Activated T-helper 2 cell treated with anti-CD3 and anti-CD28 coated beads, Interferon-gamma antibody, Interleukin-2, Interleukin-4, amounts not matched to agents 10 μg/mL and 5 μg/mL and 100 μg/mL, durations not matched to agents 14 hours and 24 hours and 36 hours (primary cell): ENCODE results near the gene COX10. TPM values are rescaled to one million over a fixed set of nuclear protein-coding genes. Genes with fewer than 3 reads are reported as not detected.

Experiments
- DNase-seq: peaks from one replicate; pipeline ENCODE4 v3.0.0; 2021; ENCODE audit warnings: low spot score
- H3K27ac Mint-ChIP-seq: one replicate; pipeline ENCODE4 v1.8.0; 2021; ENCODE audit warnings: mixed read lengths
- H3K27me3 Mint-ChIP-seq: one replicate; pipeline ENCODE4 v1.8.0; 2021; ENCODE audit warnings: low read depth, mixed read lengths
- H3K36me3 Mint-ChIP-seq: one replicate; pipeline ENCODE4 v1.8.0; 2021; ENCODE audit warnings: low read depth, mixed read lengths
- H3K4me1 Mint-ChIP-seq: one replicate; pipeline ENCODE4 v1.8.0; 2021; ENCODE audit warnings: low read depth, mixed read lengths
- H3K4me3 Mint-ChIP-seq: one replicate; pipeline ENCODE4 v1.8.0; 2021; ENCODE audit warnings: low read depth, mild to moderate bottlenecking, moderate library complexity, mixed read lengths
- H3K9me3 Mint-ChIP-seq: one replicate; pipeline ENCODE4 v1.8.0; 2021; ENCODE audit warnings: mixed read lengths
- intact Hi-C: fragments of 100-400 bp; cut with micrococcal nuclease; formaldehyde crosslinking; loops from one replicate; pipeline ENCODE4 v1.15.1; 2023
- total RNA-seq: library from RNA; stranded (reverse); gene quantifications from 2 replicates; pipeline ENCODE4 v1.2.3, GENCODE V29; 2022

Gene COX10
- total RNA-seq, 1 donor from 2014 or later: 24.9 TPM

DNA sequence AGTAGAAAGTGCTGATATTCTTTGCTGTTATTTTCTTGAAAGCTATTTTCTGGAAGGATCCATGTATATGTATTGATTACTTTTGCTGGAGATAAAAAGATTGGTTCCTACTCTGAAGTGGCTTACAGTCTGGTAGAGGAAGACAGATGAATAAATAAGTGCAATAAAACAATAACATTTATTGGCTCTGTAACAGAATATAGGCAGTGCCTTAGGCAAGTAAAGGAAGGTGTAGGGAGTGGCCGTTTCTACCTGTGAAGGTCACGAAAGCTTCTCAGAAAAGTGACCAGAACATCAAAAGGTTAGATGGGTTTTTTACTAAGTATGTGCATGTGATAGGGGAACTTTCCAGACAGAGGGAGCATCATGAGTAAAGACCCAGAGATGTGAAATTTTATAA, 43.1 kb downstream of the COX10 start:
- intact Hi-C loops: no loop called here
- Mint-ChIP-seq H3K4me3 (no peak overlapping the region), H3K4me1 (peaks cover 70% of the 10 kb centered on the region), H3K27ac (no peak overlapping the region), H3K36me3 (peaks cover 68% of the 10 kb centered on the region), H3K27me3 (no peaks in the 10 kb centered on the region), H3K9me3 (peaks cover 9% of the 10 kb centered on the region)
- no peak for DNase-seq

DNA sequence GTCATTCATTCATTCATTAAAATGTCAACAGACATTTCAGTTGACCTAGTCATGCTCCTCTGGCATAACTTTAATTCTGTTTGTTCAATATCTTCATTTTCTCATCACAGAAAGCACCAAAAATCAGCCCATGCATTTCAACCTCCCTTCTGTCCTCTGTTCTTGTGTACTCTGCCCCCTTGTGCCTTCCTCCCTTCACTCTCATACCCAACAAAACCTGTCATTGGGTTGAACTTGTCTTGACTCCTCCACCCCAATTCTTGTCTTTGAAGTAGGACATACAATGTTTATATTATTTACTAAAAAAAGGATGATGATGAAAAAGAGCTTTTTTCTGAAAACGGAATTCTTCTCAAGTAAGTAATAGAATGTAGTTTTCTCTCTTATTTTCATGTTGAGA, 43.8 kb downstream of the COX10 start:
- intact Hi-C loops: no loop called here
- no peak overlapping the region for H3K27ac Mint-ChIP-seq

DNA sequence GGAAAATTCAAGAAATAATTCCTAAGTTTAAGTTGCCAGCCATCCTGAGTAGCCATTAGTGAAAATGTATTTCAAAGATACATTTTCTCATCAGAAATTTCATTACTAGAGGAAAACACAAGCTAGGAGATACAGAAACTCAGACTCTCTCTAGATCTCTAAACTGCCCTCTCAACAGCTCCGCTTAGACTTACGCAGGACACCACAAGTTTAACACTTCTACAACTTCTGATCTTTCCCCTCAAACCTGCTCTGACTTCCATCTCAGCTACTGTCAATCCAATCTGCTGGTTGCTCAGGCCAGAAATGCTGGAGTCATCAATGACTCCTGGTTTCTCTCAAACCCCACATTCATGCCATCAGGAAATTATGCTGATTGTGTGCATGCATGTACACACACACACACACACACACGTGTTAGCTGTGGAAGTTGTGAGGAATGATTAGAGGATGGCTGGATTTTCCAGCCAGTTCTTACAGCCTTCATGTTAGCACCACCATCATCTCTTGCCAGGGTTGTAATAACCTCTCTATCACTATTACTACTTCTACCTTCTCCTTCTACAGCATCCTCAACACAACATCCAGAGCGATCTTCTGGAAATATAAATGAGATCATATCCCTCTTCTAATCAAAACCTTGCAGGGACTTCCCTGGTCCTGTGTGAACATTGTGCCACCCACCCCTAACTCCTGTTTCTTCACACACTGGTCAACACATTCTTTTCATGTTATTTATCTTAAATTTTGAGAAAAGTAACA, 47.1 kb downstream of the COX10 start:
- Mint-ChIP-seq H3K4me1 (peaks cover 77% of the 10 kb centered on the region), H3K27me3 (no peaks in the 10 kb centered on the region), H3K4me3 (no peak overlapping the region), H3K36me3 (peaks cover 57% of the 10 kb centered on the region), H3K9me3 (peaks cover 9% of the 10 kb centered on the region), H3K27ac (peak overlapping the region; percentile 92)
- intact Hi-C loops: no loop called here
- no peak for DNase-seq

More for the DNA sequence above, 43.8 kb downstream of the COX10 start:
- H3K4me1 Mint-ChIP-seq: peaks cover 70% of the 10 kb centered on the region
- no peak for DNase-seq
- peaks cover 61% of the 10 kb centered on the region for H3K36me3 Mint-ChIP-seq
- H3K9me3 Mint-ChIP-seq: peaks cover 9% of the 10 kb centered on the region
- no peaks in the 10 kb centered on the region for H3K27me3 Mint-ChIP-seq
- H3K4me3 Mint-ChIP-seq: no peak overlapping the region

DNA sequence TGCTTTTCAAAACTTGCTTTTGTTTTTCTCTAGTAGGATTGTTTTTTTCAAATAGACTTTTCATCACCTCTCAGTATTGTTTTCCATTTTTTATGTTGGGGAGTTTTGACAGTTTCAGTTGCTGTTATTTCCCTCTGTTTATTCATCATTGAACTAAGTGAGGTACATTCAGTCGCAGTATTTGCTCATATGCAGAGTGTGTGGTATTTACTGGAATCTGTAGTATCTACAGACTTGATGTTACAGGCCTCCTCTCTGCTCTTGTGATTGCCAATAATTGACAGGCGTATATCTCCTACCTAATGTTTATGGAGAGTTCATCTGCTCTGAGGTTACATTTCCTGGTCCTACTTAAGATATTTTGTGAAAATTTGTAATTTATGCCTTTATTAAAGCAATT, 49.6 kb downstream of the COX10 start:
- H3K27me3 Mint-ChIP-seq: no peaks in the 10 kb centered on the region
- intact Hi-C loops: loop anchor here (1.0 to 2.0 kb wide), 7 partner anchors 41 to 218 kb away; partner anchors contain the start of genes COX10 and HS3ST3B1
- peak overlapping the region; percentile 59 for H3K4me3 Mint-ChIP-seq
- peaks cover 14% of the 10 kb centered on the region for H3K9me3 Mint-ChIP-seq
- H3K27ac Mint-ChIP-seq: peak overlapping the region; percentile 92
- no peak for DNase-seq
- H3K4me1 Mint-ChIP-seq: peaks cover 78% of the 10 kb centered on the region
- peaks cover 66% of the 10 kb centered on the region for H3K36me3 Mint-ChIP-seq

- intact Hi-C loops: loop anchor here (1.0 to 2.0 kb wide), 7 partner anchors 41 to 218 kb away; partner anchors contain the start of genes COX10 and HS3ST3B1
- DNase-seq: no peak
Measured at GRCh38 chr17:14119546-14119945, 50.2 kb downstream of the COX10 start.

GRCh38 chr17:14121952-14122351, 52.6 kb downstream of the COX10 start:
- no peak for DNase-seq
- H3K4me1 Mint-ChIP-seq: peaks cover 74% of the 10 kb centered on the region
- peaks cover 41% of the 10 kb centered on the region for H3K36me3 Mint-ChIP-seq
- peak overlapping the region; percentile 27 for H3K4me3 Mint-ChIP-seq
- H3K9me3 Mint-ChIP-seq: peaks cover 5% of the 10 kb centered on the region
- peak overlapping the region; percentile 54 for H3K27ac Mint-ChIP-seq
- no peaks in the 10 kb centered on the region for H3K27me3 Mint-ChIP-seq
- intact Hi-C loops: no loop called here

More at GRCh38 chr17:14119546-14119945, 50.2 kb downstream of the COX10 start:
- peak overlapping the region; percentile 92 for H3K27ac Mint-ChIP-seq
- H3K9me3 Mint-ChIP-seq: peaks cover 14% of the 10 kb centered on the region
- H3K4me1 Mint-ChIP-seq: peaks cover 84% of the 10 kb centered on the region
- peak overlapping the region; percentile 13 for H3K4me3 Mint-ChIP-seq
- H3K27me3 Mint-ChIP-seq: no peaks in the 10 kb centered on the region
- H3K36me3 Mint-ChIP-seq: peaks cover 64% of the 10 kb centered on the region

GRCh38 chr17:14123619-14124278, 54.4 kb downstream of the COX10 start:
- no peak for DNase-seq
- H3K27me3 Mint-ChIP-seq: no peaks in the 10 kb centered on the region
- H3K4me1 Mint-ChIP-seq: peaks cover 56% of the 10 kb centered on the region
- peak overlapping the region; percentile 24 for H3K4me3 Mint-ChIP-seq
- intact Hi-C loops: no loop called here
- peaks cover 37% of the 10 kb centered on the region for H3K36me3 Mint-ChIP-seq
- H3K9me3 Mint-ChIP-seq: peaks cover 5% of the 10 kb centered on the region
- peak overlapping the region; percentile 48 for H3K27ac Mint-ChIP-seq

DNA sequence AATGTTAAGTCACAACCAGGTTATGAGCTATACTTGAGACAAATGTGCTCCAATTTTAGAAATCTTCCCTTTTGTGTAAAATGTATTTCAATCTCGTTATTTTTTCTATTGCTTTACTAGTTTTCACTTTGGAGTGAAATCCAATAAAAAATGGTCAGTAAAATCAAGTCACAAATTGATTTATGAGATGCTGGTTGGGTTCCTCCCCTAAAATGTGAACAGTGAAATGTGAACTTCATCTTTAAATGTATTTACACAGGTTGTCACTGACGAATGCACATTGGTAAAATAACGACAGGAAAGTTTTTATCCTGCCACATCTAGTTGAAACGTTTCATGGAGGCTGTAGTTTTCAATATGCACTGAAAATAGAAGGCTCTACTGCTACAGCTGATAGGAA, 55.5 kb downstream of the COX10 start:
- peaks cover 32% of the 10 kb centered on the region for H3K36me3 Mint-ChIP-seq
- no peak overlapping the region for H3K27ac Mint-ChIP-seq
- no peak overlapping the region for H3K4me3 Mint-ChIP-seq
- H3K27me3 Mint-ChIP-seq: no peaks in the 10 kb centered on the region
- H3K9me3 Mint-ChIP-seq: peaks cover 5% of the 10 kb centered on the region
- no peak for DNase-seq
- intact Hi-C loops: no loop called here
- peaks cover 51% of the 10 kb centered on the region for H3K4me1 Mint-ChIP-seq

DNA sequence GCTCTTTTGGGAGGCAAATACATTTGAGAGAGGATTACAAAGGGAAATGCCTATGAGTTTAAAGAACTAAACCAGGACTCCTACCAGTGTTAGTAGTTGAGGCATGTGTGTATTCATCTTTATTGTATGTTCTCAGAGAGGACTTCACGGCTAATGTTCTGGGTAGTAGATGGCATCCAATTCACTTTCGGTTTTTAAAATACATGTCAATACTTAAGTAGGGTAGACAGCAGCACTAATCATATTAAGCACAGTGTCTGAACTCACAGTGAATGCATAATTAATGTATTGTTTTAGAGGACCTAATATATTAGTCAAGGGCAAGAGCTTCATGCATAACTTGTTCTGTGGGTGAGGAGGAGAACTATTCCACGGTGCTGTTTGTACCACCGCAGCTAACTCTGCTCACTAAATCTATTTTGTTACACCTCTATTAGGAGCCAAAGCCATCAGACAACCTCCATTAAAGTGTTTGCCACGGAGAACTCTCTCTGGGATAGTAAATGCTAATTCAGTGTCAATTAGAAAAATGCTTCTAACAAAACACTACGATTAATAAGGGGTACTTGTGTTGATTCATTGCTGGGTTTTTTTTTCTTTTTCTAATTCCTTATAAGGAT, 56.3 kb downstream of the COX10 start:
- peaks cover 6% of the 10 kb centered on the region for H3K9me3 Mint-ChIP-seq
- no peaks in the 10 kb centered on the region for H3K27me3 Mint-ChIP-seq
- peaks cover 46% of the 10 kb centered on the region for H3K4me1 Mint-ChIP-seq
- H3K27ac Mint-ChIP-seq: no peak overlapping the region
- H3K36me3 Mint-ChIP-seq: peaks cover 27% of the 10 kb centered on the region
- H3K4me3 Mint-ChIP-seq: no peak overlapping the region
- DNase-seq: no peak
- intact Hi-C loops: no loop called here

DNA sequence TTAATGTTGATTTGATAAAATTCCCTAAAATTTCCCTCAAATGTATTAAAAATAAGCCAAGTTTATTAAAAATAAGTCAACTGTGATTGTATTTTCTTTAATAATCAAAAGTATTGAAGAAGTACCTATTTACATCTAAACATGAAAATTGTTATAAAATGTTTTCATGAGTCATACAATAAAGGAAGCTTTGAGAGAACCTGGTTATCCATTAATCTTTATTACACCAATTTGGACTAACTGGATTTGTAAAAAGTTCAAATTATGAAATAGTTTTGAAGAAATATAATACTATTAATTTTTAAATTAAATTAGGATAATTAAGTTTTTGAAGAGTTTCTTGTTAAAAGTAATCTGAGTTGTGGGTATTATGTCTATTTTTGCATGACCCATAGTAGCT, 63.8 kb downstream of the COX10 start:
- H3K4me3 Mint-ChIP-seq: no peak overlapping the region
- peaks cover 7% of the 10 kb centered on the region for H3K36me3 Mint-ChIP-seq
- no peak overlapping the region for H3K27ac Mint-ChIP-seq
- no peak for DNase-seq
- H3K27me3 Mint-ChIP-seq: no peaks in the 10 kb centered on the region
- peaks cover 6% of the 10 kb centered on the region for H3K9me3 Mint-ChIP-seq
- peaks cover 14% of the 10 kb centered on the region for H3K4me1 Mint-ChIP-seq
- intact Hi-C loops: no loop called here

- Mint-ChIP-seq H3K27ac (no peak overlapping the region), H3K4me3 (no peak overlapping the region), H3K36me3 (peaks cover 4% of the 10 kb centered on the region), H3K27me3 (no peaks in the 10 kb centered on the region), H3K9me3 (peaks cover 6% of the 10 kb centered on the region), H3K4me1 (peaks cover 12% of the 10 kb centered on the region)
- DNase-seq: no peak
- intact Hi-C loops: no loop called here
Measured at GRCh38 chr17:14134456-14134855, 65.2 kb downstream of the COX10 start.

DNA sequence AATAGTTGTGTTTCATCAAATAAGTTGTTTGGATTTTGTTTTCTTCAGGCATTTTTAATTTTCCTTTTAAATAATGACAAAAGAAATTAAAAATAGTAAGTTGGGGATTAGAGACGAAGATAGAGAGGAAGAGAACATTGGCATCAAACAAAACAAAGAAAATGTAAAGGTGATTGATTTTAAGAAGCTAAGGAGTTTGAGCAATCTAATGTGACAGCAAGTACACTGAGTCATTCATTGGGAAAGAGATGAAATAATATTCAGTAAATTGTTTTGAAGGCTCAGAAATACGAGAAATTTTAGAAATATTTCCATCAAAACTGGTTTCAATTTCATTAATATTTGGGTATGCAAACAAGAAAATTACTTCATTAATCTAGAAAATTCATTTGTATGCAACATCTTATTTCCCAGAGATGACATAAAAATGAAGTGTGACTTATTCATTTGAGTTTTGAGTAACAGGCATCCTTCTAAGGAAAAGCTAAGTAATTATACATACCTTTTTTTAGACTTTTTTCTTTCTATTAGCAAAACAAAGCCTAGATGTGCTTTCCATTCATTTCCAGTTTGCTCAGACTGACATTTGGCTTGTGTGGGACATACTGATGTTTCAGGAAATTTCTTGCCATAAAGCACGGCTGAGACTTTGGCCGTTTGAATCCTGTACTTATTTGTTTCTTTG, 66.7 kb downstream of the COX10 start:
- H3K27ac Mint-ChIP-seq: no peak overlapping the region
- DNase-seq: no peak
- intact Hi-C loops: no loop called here
- no peaks in the 10 kb centered on the region for H3K27me3 Mint-ChIP-seq
- H3K36me3 Mint-ChIP-seq: no peaks in the 10 kb centered on the region
- peaks cover 8% of the 10 kb centered on the region for H3K4me1 Mint-ChIP-seq
- peaks cover under 1% of the 10 kb centered on the region for H3K9me3 Mint-ChIP-seq
- H3K4me3 Mint-ChIP-seq: no peak overlapping the region
